Measurements from ENCODE around the gene IQSEC2.

Gene IQSEC2

DNA sequence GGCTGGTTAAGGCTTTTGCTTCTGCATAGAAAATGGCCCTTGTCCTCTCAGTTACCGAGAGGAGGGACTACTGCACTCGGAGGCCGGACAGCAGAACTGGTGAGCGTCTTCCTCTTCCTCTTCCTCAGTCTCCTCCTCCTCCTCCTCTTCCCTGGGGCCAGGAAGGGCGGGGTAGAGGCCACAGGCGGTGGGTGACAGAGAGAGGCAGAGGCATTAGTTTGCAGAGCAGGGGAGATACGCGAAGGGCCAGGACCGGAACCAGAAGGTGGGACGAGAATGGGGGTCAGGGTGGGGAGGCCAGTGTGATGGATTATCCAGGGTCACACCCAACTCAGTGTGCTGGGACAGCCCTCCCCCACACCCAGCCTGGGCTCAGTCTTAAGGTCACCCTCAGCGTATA lies 14.5 kb downstream of the IQSEC2 start:
- no peak for DNase-seq (ENCODE audit: low spot score)

GRCh38 chrX:53265771-53266574 lies 15.4 kb downstream of the IQSEC2 start:
- no peak for DNase-seq (ENCODE audit: low spot score)

GRCh38 chrX:53263597-53264094 lies 17.7 kb downstream of the IQSEC2 start:
- DNase-seq (ENCODE audit: low spot score): no peak

- DNase-seq (ENCODE audit: low spot score): no peak
Observed at GRCh38 chrX:53262918-53263394, 18.4 kb downstream of the IQSEC2 start.

- no peak for DNase-seq (ENCODE audit: low spot score)
Observed at GRCh38 chrX:53262189-53262917, 19.0 kb downstream of the IQSEC2 start.

- DNase-seq (ENCODE audit: low spot score): no peak
Observed at GRCh38 chrX:53261355-53261972, 19.9 kb downstream of the IQSEC2 start.

- DNase-seq (ENCODE audit: low spot score): no peak
Observed at GRCh38 chrX:53260836-53261235, 20.5 kb downstream of the IQSEC2 start.

DNA sequence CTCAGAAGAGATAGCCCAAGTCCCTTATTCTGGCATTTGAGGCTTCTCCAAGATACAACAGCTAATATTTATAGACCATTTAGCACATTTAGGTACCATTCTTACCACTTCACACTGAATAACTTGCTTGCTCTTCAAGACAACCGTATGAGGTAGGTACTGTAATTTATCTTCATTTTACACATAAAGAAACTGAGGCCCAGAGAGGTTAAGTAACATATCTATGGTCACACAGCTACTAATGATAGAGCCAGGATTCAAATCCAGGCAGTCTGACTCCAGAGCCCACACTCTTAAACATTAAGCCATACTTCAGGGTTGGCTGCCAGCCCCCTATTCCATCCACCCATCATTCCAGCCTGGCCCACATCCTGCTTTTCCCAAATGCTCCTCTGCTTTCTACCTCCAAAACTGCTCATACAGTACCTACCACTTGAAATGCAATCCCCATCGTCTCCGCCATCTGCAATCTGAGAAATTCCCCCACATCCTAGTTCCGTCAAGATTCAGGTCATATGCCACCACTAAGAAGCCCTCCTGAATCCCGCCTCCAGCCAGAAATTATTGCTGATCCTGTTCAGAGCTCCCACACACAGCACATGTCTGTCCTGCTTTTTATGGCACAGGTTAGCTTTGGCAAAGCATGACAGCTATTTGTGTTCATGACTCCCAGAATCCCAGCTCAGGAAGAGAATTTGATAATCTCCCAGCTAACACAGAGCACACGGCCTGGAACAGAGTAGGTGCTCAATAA lies 23.5 kb downstream of the IQSEC2 start:
- DNase-seq (ENCODE audit: low spot score): no peak

- DNase-seq (ENCODE audit: low spot score): no peak
Observed at GRCh38 chrX:53257166-53257565, 24.2 kb downstream of the IQSEC2 start.

DNA sequence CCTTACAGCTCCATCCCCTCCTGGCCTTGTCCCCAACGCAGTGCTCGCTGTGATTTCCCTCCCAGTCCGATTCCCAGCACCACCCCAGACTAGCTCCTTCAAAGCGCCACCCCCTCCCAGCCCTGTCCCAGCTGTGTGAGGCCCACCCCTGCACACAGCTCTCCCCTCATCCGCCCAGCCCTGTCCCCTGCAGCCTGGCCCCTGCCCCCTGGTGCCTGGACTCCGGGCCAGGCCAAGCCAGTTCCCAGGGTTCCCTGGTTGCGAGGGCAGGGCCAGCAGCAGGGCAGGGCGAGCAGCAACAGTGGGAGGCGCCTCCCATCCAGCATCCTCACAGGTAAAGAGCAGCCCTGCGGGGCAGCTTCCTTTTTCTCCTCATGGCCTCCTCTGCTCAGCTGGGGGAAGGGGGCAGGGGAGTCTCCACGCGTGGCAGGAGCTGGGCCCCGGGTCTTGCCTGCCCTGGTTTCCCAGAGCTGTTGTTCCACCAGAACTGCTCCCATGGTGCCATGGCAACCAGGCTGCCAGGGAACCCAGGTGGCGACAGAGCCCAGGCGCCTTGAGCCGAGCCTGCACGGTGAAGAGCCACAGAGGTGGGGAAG lies 24.8 kb downstream of the IQSEC2 start:
- no peak for DNase-seq (ENCODE audit: low spot score)

- DNase-seq (ENCODE audit: low spot score): no peak
Observed at GRCh38 chrX:53255738-53256191, 25.6 kb downstream of the IQSEC2 start.

- DNase-seq (ENCODE audit: low spot score): no peak
Observed at GRCh38 chrX:53254570-53255461, 26.6 kb downstream of the IQSEC2 start.

- DNase-seq (ENCODE audit: low spot score): no peak
Observed at GRCh38 chrX:53253293-53254020, 27.9 kb downstream of the IQSEC2 start.

DNA sequence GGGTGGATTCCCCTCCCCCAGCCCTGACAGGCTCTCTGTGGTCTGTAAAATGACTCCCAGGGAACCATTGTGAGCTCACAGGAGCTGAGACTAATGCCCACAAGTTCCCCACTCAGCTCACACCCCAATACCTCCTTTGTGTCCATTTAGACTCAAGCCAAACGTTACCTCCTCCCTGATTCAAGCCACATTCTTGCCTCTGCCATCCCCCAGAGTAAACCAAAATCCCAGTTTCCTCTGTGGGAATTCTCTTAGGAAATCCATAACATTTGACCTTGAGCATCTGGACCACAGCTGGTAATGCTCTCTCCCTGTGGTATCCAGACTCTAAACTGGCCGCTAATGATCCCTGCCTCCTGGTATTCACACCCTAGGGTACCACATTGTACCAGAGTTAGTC lies 30.1 kb downstream of the IQSEC2 start:
- no peak for DNase-seq (ENCODE audit: low spot score)

GRCh38 chrX:53250556-53250955 lies 30.8 kb downstream of the IQSEC2 start:
- no peak for DNase-seq (ENCODE audit: low spot score)

- DNase-seq (ENCODE audit: low spot score): no peak
Observed at GRCh38 chrX:53249408-53250042, 31.9 kb downstream of the IQSEC2 start.

- no peak for DNase-seq (ENCODE audit: low spot score)
Observed at GRCh38 chrX:53247928-53248327, 33.5 kb downstream of the IQSEC2 start.

- DNase-seq (ENCODE audit: low spot score): no peak
Observed at GRCh38 chrX:53246231-53246630, 35.2 kb downstream of the IQSEC2 start.

DNA sequence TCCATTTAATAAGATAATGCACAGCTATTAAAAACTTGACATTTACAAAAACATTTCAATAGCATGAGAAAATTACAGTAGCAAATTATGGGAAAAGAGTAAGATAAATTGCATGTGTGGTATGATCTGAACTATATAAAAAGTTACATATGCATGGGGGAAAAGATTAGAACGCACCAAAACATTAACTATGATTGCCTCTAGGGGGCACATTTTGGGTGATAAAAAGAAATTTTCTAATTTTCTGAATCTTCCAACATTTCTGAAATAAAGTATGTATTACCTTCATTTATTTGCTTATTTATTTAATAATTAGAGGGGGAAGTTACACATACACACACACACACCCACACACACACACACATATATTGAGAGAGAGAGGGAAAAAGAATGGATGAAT lies 36.8 kb downstream of the IQSEC2 start:
- DNase-seq (ENCODE audit: low spot score): no peak
